Measurements from ENCODE around the gene RTF2. TPM values are rescaled to one million over a fixed set of nuclear protein-coding genes. Genes with fewer than 3 reads are reported as not detected.

The RTF2 gene
- 163 and 171 TPM in 2 replicates for total RNA-seq (2014; rRNA removed; shearing (Covaris generic); ENCODE audit: low replicate concordance)

- H3K4me3 ChIP-seq = peak within 1 kb of the TSS; percentile 77
- H3K27me3 ChIP-seq = no peaks in the 10 kb centered on the region
- no peaks in the 10 kb centered on the region for H3K9me3 ChIP-seq
- peak; percentile 97 for DNase-seq
- peaks cover 26% of the 10 kb centered on the region for H3K36me3 ChIP-seq
Observed at GRCh38 chr20:56468316-56469076, at the start of gene RTF2. Gene RTF2, plus strand, starts transcription at chr20:56468627. Its CDS starts 71 bp downstream, at chr20:56468698.

- H3K27me3 ChIP-seq = no peaks in the 10 kb centered on the region
- peaks cover 8% of the 10 kb centered on the region; the same call in 1 of the 2 replicates for H3K36me3 ChIP-seq
- no peaks in the 10 kb centered on the region for H3K9me3 ChIP-seq
- DNase-seq = no peak
- no peak overlapping the region for H3K4me3 ChIP-seq
Observed at GRCh38 chr20:56420028-56420427, 48.4 kb upstream of the RTF2 start.

- Histone ChIP-seq H3K36me3 (0 out of 2 replicates have a peak, but pooled peaks cover 4% of the 10 kb centered on the region), H3K4me3 (no peak overlapping the region), H3K27me3 (no peaks in the 10 kb centered on the region), H3K9me3 (no peaks in the 10 kb centered on the region)
- DNase-seq = peak; percentile 18
Observed at GRCh38 chr20:56420940-56421688, 47.3 kb upstream of the RTF2 start.

GRCh38 chr20:56422076-56422823, 46.2 kb upstream of the RTF2 start:
- Histone ChIP-seq H3K27me3 (no peaks in the 10 kb centered on the region), H3K4me3 (no peak overlapping the region), H3K36me3 (0 out of 2 replicates have a peak, but pooled peaks cover 4% of the 10 kb centered on the region), H3K9me3 (no peaks in the 10 kb centered on the region)
- DNase-seq = peak; percentile 68

GRCh38 chr20:56422824-56423189, 45.6 kb upstream of the RTF2 start:
- no peak for DNase-seq

GRCh38 chr20:56423211-56423610, 45.2 kb upstream of the RTF2 start:
- no peaks in the 10 kb centered on the region for H3K9me3 ChIP-seq
- H3K36me3 ChIP-seq = peaks cover 6% of the 10 kb centered on the region; the same call in 1 of the 2 replicates
- H3K27me3 ChIP-seq = no peaks in the 10 kb centered on the region
- no peak overlapping the region for H3K4me3 ChIP-seq
- DNase-seq = no peak

More at GRCh38 chr20:56422824-56423189, 45.6 kb upstream of the RTF2 start:
- Histone ChIP-seq H3K4me3 (no peak overlapping the region), H3K36me3 (0 out of 2 replicates have a peak, but pooled peaks cover 4% of the 10 kb centered on the region), H3K27me3 (no peaks in the 10 kb centered on the region), H3K9me3 (no peaks in the 10 kb centered on the region)

- Histone ChIP-seq H3K9me3 (no peaks in the 10 kb centered on the region), H3K36me3 (peaks cover 6% of the 10 kb centered on the region; the same call in 1 of the 2 replicates), H3K27me3 (no peaks in the 10 kb centered on the region), H3K4me3 (no peak overlapping the region)
- DNase-seq = no peak
Observed at GRCh38 chr20:56423886-56424285, 44.5 kb upstream of the RTF2 start.

- DNase-seq = no peak
- H3K36me3 ChIP-seq = peaks cover 6% of the 10 kb centered on the region; the same call in 1 of the 2 replicates
- H3K27me3 ChIP-seq = no peaks in the 10 kb centered on the region
- no peak overlapping the region for H3K4me3 ChIP-seq
- H3K9me3 ChIP-seq = no peaks in the 10 kb centered on the region
Observed at GRCh38 chr20:56424931-56425330, 43.5 kb upstream of the RTF2 start.

GRCh38 chr20:56426026-56426425, 42.4 kb upstream of the RTF2 start:
- H3K9me3 ChIP-seq = no peaks in the 10 kb centered on the region
- H3K36me3 ChIP-seq = peaks cover 2% of the 10 kb centered on the region; the same call in 1 of the 2 replicates
- H3K4me3 ChIP-seq = no peak overlapping the region
- no peak for DNase-seq
- no peaks in the 10 kb centered on the region for H3K27me3 ChIP-seq

- Histone ChIP-seq H3K4me3 (no peak overlapping the region), H3K9me3 (no peaks in the 10 kb centered on the region), H3K27me3 (no peaks in the 10 kb centered on the region), H3K36me3 (peaks cover 2% of the 10 kb centered on the region; the same call in 1 of the 2 replicates)
- no peak for DNase-seq
Observed at GRCh38 chr20:56426926-56427325, 41.5 kb upstream of the RTF2 start.

GRCh38 chr20:56427797-56428196, 40.6 kb upstream of the RTF2 start:
- peaks cover 2% of the 10 kb centered on the region; the same call in 1 of the 2 replicates for H3K36me3 ChIP-seq
- DNase-seq = no peak
- H3K4me3 ChIP-seq = no peak overlapping the region
- H3K9me3 ChIP-seq = no peaks in the 10 kb centered on the region
- no peaks in the 10 kb centered on the region for H3K27me3 ChIP-seq

- H3K36me3 ChIP-seq = peaks cover 2% of the 10 kb centered on the region; the same call in 1 of the 2 replicates
- DNase-seq = no peak
- no peaks in the 10 kb centered on the region for H3K9me3 ChIP-seq
- H3K27me3 ChIP-seq = no peaks in the 10 kb centered on the region
- H3K4me3 ChIP-seq = no peak overlapping the region
Observed at GRCh38 chr20:56428410-56428809, 40.0 kb upstream of the RTF2 start.

- no peak for DNase-seq
- no peaks in the 10 kb centered on the region for H3K9me3 ChIP-seq
- no peaks in the 10 kb centered on the region for H3K27me3 ChIP-seq
- no peak overlapping the region for H3K4me3 ChIP-seq
- peaks cover 2% of the 10 kb centered on the region; the same call in 1 of the 2 replicates for H3K36me3 ChIP-seq
Observed at GRCh38 chr20:56428881-56429280, 39.5 kb upstream of the RTF2 start.

GRCh38 chr20:56429502-56429901, 38.9 kb upstream of the RTF2 start:
- Histone ChIP-seq H3K4me3 (no peak overlapping the region), H3K36me3 (peaks cover 2% of the 10 kb centered on the region; the same call in 1 of the 2 replicates), H3K9me3 (no peaks in the 10 kb centered on the region), H3K27me3 (no peaks in the 10 kb centered on the region)
- peak; percentile 74 for DNase-seq

- peaks cover 2% of the 10 kb centered on the region; the same call in 1 of the 2 replicates for H3K36me3 ChIP-seq
- no peaks in the 10 kb centered on the region for H3K27me3 ChIP-seq
- H3K9me3 ChIP-seq = no peaks in the 10 kb centered on the region
- H3K4me3 ChIP-seq = no peak overlapping the region
- DNase-seq = no peak
Observed at GRCh38 chr20:56429941-56430340, 38.5 kb upstream of the RTF2 start.

GRCh38 chr20:56430461-56430860, 38.0 kb upstream of the RTF2 start:
- no peaks in the 10 kb centered on the region for H3K27me3 ChIP-seq
- H3K36me3 ChIP-seq = peaks cover 2% of the 10 kb centered on the region; the same call in 1 of the 2 replicates
- DNase-seq = no peak
- no peaks in the 10 kb centered on the region for H3K9me3 ChIP-seq
- no peak overlapping the region for H3K4me3 ChIP-seq

Measured in MG63 (cell line).